Esophagus muscularis mucosa (tissue), 4 donors: ENCODE results near the gene FOXK1.

Experiments
- CTCF ChIP-seq, 3 experiments: fragments of 200-600 bp in 2 of 3; fragments of 450-650 bp in 1 of 3; sonication (generic) in 2 of 3; IDR thresholded peaks; one replicate each; pipeline ENCODE4 v1.5.1; 2017 to 2019; ENCODE audit warnings: antibody characterized with exemption in 3 of 3, mild to moderate bottlenecking in 2 of 3, moderate library complexity in 1 of 3
- EP300 ChIP-seq: sonication (generic); formaldehyde crosslinking; IDR thresholded peaks from one replicate; pipeline ENCODE4 v1.6.1; 2017; ENCODE audit warnings: antibody characterized with exemption
- POLR2A ChIP-seq: fragments of 450-650 bp; IDR thresholded peaks from one replicate; pipeline ENCODE4 v1.6.1; 2017; ENCODE audit warnings: antibody characterized with exemption, moderate library complexity, mild to moderate bottlenecking, low read depth
- POLR2AphosphoS5 ChIP-seq, 2 donors: sonication (generic); formaldehyde crosslinking; IDR thresholded peaks; one replicate each; pipeline ENCODE4 v1.6.1; 2017; ENCODE audit warnings: antibody characterized with exemption in 2 of 2

- TF ChIP-seq CTCF (IDR thresholded peaks at IDR 0.05) (no peak), EP300 (no peak), POLR2A (no peak), POLR2AphosphoS5 (IDR thresholded peaks at IDR 0.05) (no peak)
Observed at GRCh38 chr7:4782333-4783291, 100.5 kb downstream of the FOXK1 start.
